HepG2 (cell line): Measurements from ENCODE around the gene RUSF1. TPM values are rescaled to one million over a fixed set of nuclear protein-coding genes. Genes with fewer than 3 reads are reported as not detected.

Experiments used
- ATF7 ChIP-seq, 2 experiments: fragments of 450-650 bp in 1 of 2; sonication (generic) in 1 of 2; formaldehyde crosslinking in 1 of 2; IDR thresholded peaks; 2 replicates each; pipeline versions ENCODE4 v1.4.0 to v1.6.1; 2016 to 2020; ENCODE audit warnings: antibody characterized with exemption in 1 of 2, mild to moderate bottlenecking in 1 of 2, missing genetic modification reagents in 1 of 2
- CBX1 ChIP-seq: IDR thresholded peaks from one replicate; pipeline ENCODE4 v1.6.1; 2016; ENCODE audit warnings: antibody characterized with exemption, low read depth
- CTCF ChIP-seq: sonication (generic); formaldehyde crosslinking; IDR thresholded peaks from 2 replicates; pipeline ENCODE4 v1.5.0; 2020; ENCODE audit warnings: mild to moderate bottlenecking, missing genetic modification reagents, moderate library complexity
- DMAP1 ChIP-seq: IDR thresholded peaks from 2 replicates; pipeline ENCODE4 v1.6.1; 2016
- FOXO1 ChIP-seq: sonication (generic); formaldehyde crosslinking; IDR thresholded peaks from 2 replicates; pipeline ENCODE4 v1.4.0; 2020; ENCODE audit warnings: missing genetic modification reagents
- HDAC1 ChIP-seq: sonication (generic); formaldehyde crosslinking; IDR thresholded peaks from 2 replicates; pipeline ENCODE4 v1.5.1; 2020; ENCODE audit warnings: mild to moderate bottlenecking, missing genetic modification reagents
- ISL2 ChIP-seq: sonication (generic); formaldehyde crosslinking; IDR thresholded peaks from 2 replicates; pipeline ENCODE4 v1.5.0; 2020; ENCODE audit warnings: missing genetic modification reagents
- MTA1 ChIP-seq: sonication (generic); formaldehyde crosslinking; IDR thresholded peaks from 2 replicates; pipeline ENCODE4 v1.4.0; 2020; ENCODE audit warnings: missing genetic modification reagents, mild to moderate bottlenecking, borderline replicate concordance
- NCOR1 ChIP-seq: fragments of 200-600 bp; sonication (generic); IDR thresholded peaks from 2 replicates; pipeline ENCODE4 v1.7.0; 2017; ENCODE audit warnings: antibody characterized with exemption, low read length, borderline replicate concordance
- NFIC ChIP-seq: IDR thresholded peaks from 2 replicates; pipeline ENCODE4 v1.6.1; 2012; ENCODE audit warnings: mild to moderate bottlenecking, low read length, inconsistent platforms
- REPIN1 ChIP-seq: sonication (generic); formaldehyde crosslinking; IDR thresholded peaks from 2 replicates; pipeline ENCODE4 v1.8.0; 2022; ENCODE audit warnings: missing genetic modification reagents, low read depth, mild to moderate bottlenecking, borderline replicate concordance
- SNAI1 ChIP-seq: sonication (generic); formaldehyde crosslinking; IDR thresholded peaks from 2 replicates; pipeline ENCODE4 v1.5.0; 2020; ENCODE audit warnings: mild to moderate bottlenecking, missing genetic modification reagents, borderline replicate concordance
- SRSF1 ChIP-seq: fragments of 200-400 bp; formaldehyde crosslinking; optimal IDR thresholded peaks from 2 replicates; pipeline ENCODE3; 2017; ENCODE audit warnings: mild to moderate bottlenecking, low read depth, low read length, moderate library complexity
- TERF1 ChIP-seq: sonication (generic); formaldehyde crosslinking; IDR thresholded peaks from 2 replicates; pipeline ENCODE4 v1.8.0; 2022; ENCODE audit warnings: mild to moderate bottlenecking, missing genetic modification reagents, moderate library complexity
- TMF1 ChIP-seq: sonication (generic); formaldehyde crosslinking; IDR thresholded peaks from 2 replicates; pipeline ENCODE4 v1.8.1; 2022; ENCODE audit warnings: low read depth, missing genetic modification reagents
- TSC22D2 ChIP-seq: sonication (generic); formaldehyde crosslinking; IDR thresholded peaks from 2 replicates; pipeline ENCODE4 v1.5.1; 2020; ENCODE audit warnings: missing genetic modification reagents, mild to moderate bottlenecking, borderline replicate concordance
- ZBTB39 ChIP-seq: sonication (generic); formaldehyde crosslinking; IDR thresholded peaks from 2 replicates; pipeline ENCODE4 v1.5.0; 2020; ENCODE audit warnings: missing genetic modification reagents
- polyA plus RNA-seq, 8 experiments: library from polyadenylated mRNA; depleted of rRNA in 3 of 8; stranded (reverse) in 7 of 8; unstranded in 1 of 8; fragments of >200 nt; fragmentation: Illumina TruSeq in 4 of 8; extraction: Trizol in 4 of 8; gene quantifications; 2 replicates each; pipeline versions ENCODE4 v1.2.1 to v1.2.3, GENCODE V29; 2011 to 2016; ENCODE audit warnings: low read depth in 4 of 8, missing spikeins in 1 of 8, mixed read lengths in 1 of 8; ENCODE audit not compliant: insufficient read depth in 1 of 8
- total RNA-seq, 5 experiments: library from RNA; depleted of rRNA; stranded (reverse); fragments of >200 nt; fragmentation: Illumina TruSeq; extraction: Trizol; gene quantifications; 2 replicates each; pipeline ENCODE4 v1.2.3, GENCODE V29; 2016; ENCODE audit warnings: low read depth in 1 of 5
- TF ChIP-seq, protein P1 (sequence below): sonication (generic); formaldehyde crosslinking; IDR thresholded peaks from 2 replicates; pipeline ENCODE4 v1.8.0; 2022; ENCODE audit warnings: low read depth, missing genetic modification reagents
- TF ChIP-seq, protein P2 (sequence below): sonication (generic); formaldehyde crosslinking; conservative IDR thresholded peaks from 2 replicates; pipeline ENCODE4 v1.4.0; 2020; ENCODE audit warnings: missing genetic modification reagents

RUSF1 gene
- total and polyA plus RNA-seq, 2 of the 13 experiments (the other 11 are each of a cell fraction or from before 2014, with no cell fraction given), result 40.8 to 50.2 TPM

- TF ChIP-seq ZBTB39 (peak; percentile 70; the same call in 1 of the 2 replicates), NCOR1 (no peak), FOXO1 (CRISPR knock-in tag) (no peak), TSC22D2 (CRISPR knock-in tag) (no peak), REPIN1 (CRISPR knock-in tag) (0 out of 2 replicates have a peak, but pooled peaks have one; percentile 56), TERF1 (CRISPR knock-in tag) (no peak), SNAI1 (CRISPR knock-in tag) (no peak), ATF7 (IDR thresholded peaks at IDR 0.05) (peak; percentile 86), ATF7 (CRISPR knock-in tag; IDR thresholded peaks at IDR 0.05) (peak; percentile 73; the same call in 1 of the 2 replicates), HDAC1 (CRISPR knock-in tag) (peak; percentile 27; the same call in 1 of the 2 replicates), ISL2 (CRISPR knock-in tag) (peak; percentile 39; the same call in 1 of the 2 replicates), TMF1 (CRISPR knock-in tag) (no peak), DMAP1 (CRISPR knock-in tag) (peak; percentile 32; the same call in 1 of the 2 replicates), MTA1 (CRISPR knock-in tag) (0 out of 2 replicates have a peak, but pooled peaks have one; percentile 58), NFIC (no peak), CBX1 (peak; percentile 48), CTCF (CRISPR knock-in tag) (0 out of 2 replicates have a peak, but pooled peaks have one; percentile 14), SRSF1 (no peak)
- TF ChIP-seq, protein P1, sequence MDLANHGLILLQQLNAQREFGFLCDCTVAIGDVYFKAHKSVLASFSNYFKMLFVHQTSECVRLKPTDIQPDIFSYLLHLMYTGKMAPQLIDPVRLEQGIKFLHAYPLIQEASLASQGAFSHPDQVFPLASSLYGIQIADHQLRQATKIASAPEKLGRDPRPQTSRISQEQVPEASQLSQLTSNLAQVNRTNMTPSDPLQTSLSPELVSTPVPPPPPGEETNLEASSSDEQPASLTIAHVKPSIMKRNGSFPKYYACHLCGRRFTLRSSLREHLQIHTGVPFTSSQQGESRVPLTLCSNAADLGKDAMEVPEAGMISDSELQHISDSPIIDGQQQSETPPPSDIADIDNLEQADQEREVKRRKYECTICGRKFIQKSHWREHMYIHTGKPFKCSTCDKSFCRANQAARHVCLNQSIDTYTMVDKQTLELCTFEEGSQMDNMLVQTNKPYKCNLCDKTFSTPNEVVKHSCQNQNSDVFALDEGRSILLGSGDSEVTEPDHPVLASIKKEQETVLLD (CRISPR knock-in tag), result no peak
- TF ChIP-seq, protein P2, sequence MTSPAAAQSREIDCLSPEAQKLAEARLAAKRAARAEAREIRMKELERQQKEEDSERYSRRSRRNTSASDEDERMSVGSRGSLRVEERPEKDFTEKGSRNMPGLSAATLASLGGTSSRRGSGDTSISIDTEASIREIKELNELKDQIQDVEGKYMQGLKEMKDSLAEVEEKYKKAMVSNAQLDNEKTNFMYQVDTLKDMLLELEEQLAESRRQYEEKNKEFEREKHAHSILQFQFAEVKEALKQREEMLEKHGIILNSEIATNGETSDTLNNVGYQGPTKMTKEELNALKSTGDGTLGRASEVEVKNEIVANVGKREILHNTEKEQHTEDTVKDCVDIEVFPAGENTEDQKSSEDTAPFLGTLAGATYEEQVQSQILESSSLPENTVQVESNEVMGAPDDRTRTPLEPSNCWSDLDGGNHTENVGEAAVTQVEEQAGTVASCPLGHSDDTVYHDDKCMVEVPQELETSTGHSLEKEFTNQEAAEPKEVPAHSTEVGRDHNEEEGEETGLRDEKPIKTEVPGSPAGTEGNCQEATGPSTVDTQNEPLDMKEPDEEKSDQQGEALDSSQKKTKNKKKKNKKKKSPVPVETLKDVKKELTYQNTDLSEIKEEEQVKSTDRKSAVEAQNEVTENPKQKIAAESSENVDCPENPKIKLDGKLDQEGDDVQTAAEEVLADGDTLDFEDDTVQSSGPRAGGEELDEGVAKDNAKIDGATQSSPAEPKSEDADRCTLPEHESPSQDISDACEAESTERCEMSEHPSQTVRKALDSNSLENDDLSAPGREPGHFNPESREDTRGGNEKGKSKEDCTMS (CRISPR knock-in tag), result no peak
These were observed 54.7 kb downstream of the RUSF1 start (continued) for GRCh38 chr16:31453255-31454204.
